GM18526 (cell line): ENCODE results near the gene SHOC2.

Experiments used
- POLR2A ChIP-seq: IDR thresholded peaks from 3 replicates; pipeline ENCODE4 v1.6.1; 2011; ENCODE audit not compliant: insufficient read length; ENCODE audit errors: extremely low read depth

SHOC2 gene

GRCh38 chr10:110985497-110986275, 66.3 kb downstream of the SHOC2 start:
- no peak for TF ChIP-seq POLR2A

GRCh38 chr10:110989016-110989415, 69.6 kb downstream of the SHOC2 start:
- TF ChIP-seq POLR2A: no peak

- no peak for TF ChIP-seq POLR2A
Observed at GRCh38 chr10:110992006-110992800, 72.8 kb downstream of the SHOC2 start.

- no peak for TF ChIP-seq POLR2A
Observed at GRCh38 chr10:110993024-110993693, 73.8 kb downstream of the SHOC2 start.

- no peak for TF ChIP-seq POLR2A
Observed at GRCh38 chr10:110994406-110995086, 75.1 kb downstream of the SHOC2 start.

GRCh38 chr10:110995301-110995700, 75.9 kb downstream of the SHOC2 start:
- TF ChIP-seq POLR2A: no peak

GRCh38 chr10:110996256-110996655, 76.9 kb downstream of the SHOC2 start:
- TF ChIP-seq POLR2A: no peak

- TF ChIP-seq POLR2A: no peak
Observed at GRCh38 chr10:111004016-111004415, 84.6 kb downstream of the SHOC2 start.

- TF ChIP-seq POLR2A: no peak
Observed at GRCh38 chr10:111007486-111007885, 88.1 kb downstream of the SHOC2 start.

- no peak for TF ChIP-seq POLR2A
Observed at GRCh38 chr10:111015181-111015580, 95.8 kb downstream of the SHOC2 start.

- no peak for TF ChIP-seq POLR2A
Observed at GRCh38 chr10:111017098-111017497, 97.7 kb downstream of the SHOC2 start.

- TF ChIP-seq POLR2A: no peak
Observed at GRCh38 chr10:111018021-111018420, 98.6 kb downstream of the SHOC2 start.

GRCh38 chr10:111023060-111023459, 103.7 kb downstream of the SHOC2 start:
- no peak for TF ChIP-seq POLR2A

- TF ChIP-seq POLR2A: no peak
Observed at GRCh38 chr10:111030042-111030750, 110.8 kb downstream of the SHOC2 start.
